Thyroid gland (tissue), 4 donors: ENCODE data around the gene CDH4.

ENCODE experiments used
- CTCF ChIP-seq, 6 experiments: fragments of 200-600 bp in 3 of 6; fragments of 450-650 bp in 3 of 6; sonication (generic) in 3 of 6; IDR thresholded peaks; one replicate each; pipeline ENCODE4 v1.5.1; 2016 to 2019; ENCODE audit warnings: antibody characterized with exemption in 6 of 6, mild to moderate bottlenecking in 2 of 6, inconsistent platforms in 1 of 6, moderate library complexity in 1 of 6
- POLR2A ChIP-seq, 2 donors: fragments of 450-650 bp; IDR thresholded peaks; one replicate each; pipeline ENCODE4 v1.6.1; 2017; ENCODE audit warnings: antibody characterized with exemption in 2 of 2, mild to moderate bottlenecking in 2 of 2, moderate library complexity in 1 of 2

- no peak for TF ChIP-seq CTCF (IDR thresholded peaks at IDR 0.05)
- TF ChIP-seq POLR2A (IDR thresholded peaks at IDR 0.05) = no peak
Measured at GRCh38 chr20:61679473-61679872, 427.4 kb downstream of the CDH4 start.
